GM06990 (cell line): ENCODE data around the gene BRAP.
"Not testable (repeated sequence)": the region's sequence is repeated elsewhere in the genome, so short reads cannot be mapped to it uniquely, and the experiment has no call there.

Source experiments
- DNase-seq: peaks from one replicate; pipeline ENCODE4 v3.0.0-alpha.2; 2011; ENCODE audit not compliant: insufficient read length; ENCODE audit errors: extremely low read depth
- H3K27me3 ChIP-seq: replicated peaks from 2 replicates; pipeline ENCODE4 v1.6.0; 2011; ENCODE audit warnings: low read length; ENCODE audit not compliant: control insufficient read depth, insufficient read depth
- H3K36me3 ChIP-seq: 2 replicates; pipeline ENCODE4 v1.5.1; 2011; ENCODE audit warnings: low read length; ENCODE audit not compliant: control insufficient read depth, insufficient read depth
- H3K4me3 ChIP-seq: replicated peaks from 2 replicates; pipeline ENCODE4 v1.5.1; 2011; ENCODE audit warnings: low read depth, mild to moderate bottlenecking, control low read depth, low read length
- TF ChIP-seq, protein P1 (sequence below): IDR thresholded peaks from 2 replicates; pipeline ENCODE4 v1.5.1; 2011; ENCODE audit warnings: low read length, control low read depth, mild to moderate bottlenecking, inconsistent platforms; ENCODE audit not compliant: insufficient read depth, poor library complexity, severe bottlenecking

Gene BRAP

GRCh38 chr12:111685811-111686573 is at the start of gene BRAP, which contains the start of gene ACAD10:
BRAP (minus strand) TSS chr12:111685956; CDS start chr12:111685792, 164 bp downstream.
ACAD10 (plus strand) TSS chr12:111686053; CDS start chr12:111692710, 6,657 bp downstream.
- H3K4me3 ChIP-seq = peak within 1 kb of the TSS; percentile 66
- no peaks in the 10 kb centered on the region for H3K27me3 ChIP-seq
- peak; percentile 99 for DNase-seq
- peaks cover 6% of the 10 kb centered on the region; the same call in 1 of the 2 replicates for H3K36me3 ChIP-seq
- TF ChIP-seq, protein P1, sequence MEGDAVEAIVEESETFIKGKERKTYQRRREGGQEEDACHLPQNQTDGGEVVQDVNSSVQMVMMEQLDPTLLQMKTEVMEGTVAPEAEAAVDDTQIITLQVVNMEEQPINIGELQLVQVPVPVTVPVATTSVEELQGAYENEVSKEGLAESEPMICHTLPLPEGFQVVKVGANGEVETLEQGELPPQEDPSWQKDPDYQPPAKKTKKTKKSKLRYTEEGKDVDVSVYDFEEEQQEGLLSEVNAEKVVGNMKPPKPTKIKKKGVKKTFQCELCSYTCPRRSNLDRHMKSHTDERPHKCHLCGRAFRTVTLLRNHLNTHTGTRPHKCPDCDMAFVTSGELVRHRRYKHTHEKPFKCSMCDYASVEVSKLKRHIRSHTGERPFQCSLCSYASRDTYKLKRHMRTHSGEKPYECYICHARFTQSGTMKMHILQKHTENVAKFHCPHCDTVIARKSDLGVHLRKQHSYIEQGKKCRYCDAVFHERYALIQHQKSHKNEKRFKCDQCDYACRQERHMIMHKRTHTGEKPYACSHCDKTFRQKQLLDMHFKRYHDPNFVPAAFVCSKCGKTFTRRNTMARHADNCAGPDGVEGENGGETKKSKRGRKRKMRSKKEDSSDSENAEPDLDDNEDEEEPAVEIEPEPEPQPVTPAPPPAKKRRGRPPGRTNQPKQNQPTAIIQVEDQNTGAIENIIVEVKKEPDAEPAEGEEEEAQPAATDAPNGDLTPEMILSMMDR = no peak

DNA sequence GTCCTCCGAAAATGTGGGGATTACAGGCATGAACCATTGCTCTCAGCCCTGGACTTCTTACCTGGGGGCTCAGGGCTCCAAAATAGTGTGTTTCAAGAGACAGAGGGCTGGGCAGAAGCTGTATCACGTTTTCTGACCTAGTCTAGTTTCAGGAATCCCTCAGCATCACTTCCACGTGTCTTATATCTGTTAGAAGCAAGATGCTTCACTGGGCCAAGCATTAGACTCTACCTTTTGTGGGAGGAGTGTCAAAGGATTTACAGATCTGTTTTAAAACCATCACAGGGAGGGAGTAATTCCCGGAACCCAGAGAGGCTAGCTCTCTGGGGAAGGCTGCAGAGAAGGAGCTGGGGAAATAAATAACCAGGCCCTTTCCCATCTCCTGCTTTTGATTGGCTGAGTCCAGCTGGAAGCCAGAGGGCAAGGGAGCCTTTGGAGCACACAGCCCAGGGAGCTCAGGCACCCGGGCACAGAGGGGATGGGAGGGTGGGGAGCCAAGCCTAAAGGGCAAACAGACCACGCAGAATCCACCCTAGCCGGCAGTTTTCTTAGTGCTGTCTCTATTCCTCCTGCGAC is 47.7 kb upstream of the BRAP start:
- DNase-seq = no peak
- H3K36me3 ChIP-seq = peaks cover 7% of the 10 kb centered on the region
- H3K27me3 ChIP-seq = no peaks in the 10 kb centered on the region
- TF ChIP-seq, protein P1 = no peak
- H3K4me3 ChIP-seq = no peak overlapping the region

- Histone ChIP-seq H3K27me3 (no peaks in the 10 kb centered on the region), H3K4me3 (no peak overlapping the region), H3K36me3 (peaks cover 9% of the 10 kb centered on the region)
- no peak for DNase-seq
- TF ChIP-seq, protein P1 = no peak
Measured at GRCh38 chr12:111732786-111733185, 47.0 kb upstream of the BRAP start.

GRCh38 chr12:111730420-111730819 is 44.7 kb upstream of the BRAP start:
- TF ChIP-seq, protein P1 = no peak
- Histone ChIP-seq H3K27me3 (no peaks in the 10 kb centered on the region), H3K36me3 (peaks cover 8% of the 10 kb centered on the region), H3K4me3 (no peak overlapping the region)
- DNase-seq = no peak

- TF ChIP-seq, protein P1 = no peak
- no peaks in the 10 kb centered on the region for H3K27me3 ChIP-seq
- peaks cover 8% of the 10 kb centered on the region for H3K36me3 ChIP-seq
- DNase-seq = no peak
- H3K4me3 ChIP-seq = no peak overlapping the region
Measured at GRCh38 chr12:111728795-111729194, 43.0 kb upstream of the BRAP start.

DNA sequence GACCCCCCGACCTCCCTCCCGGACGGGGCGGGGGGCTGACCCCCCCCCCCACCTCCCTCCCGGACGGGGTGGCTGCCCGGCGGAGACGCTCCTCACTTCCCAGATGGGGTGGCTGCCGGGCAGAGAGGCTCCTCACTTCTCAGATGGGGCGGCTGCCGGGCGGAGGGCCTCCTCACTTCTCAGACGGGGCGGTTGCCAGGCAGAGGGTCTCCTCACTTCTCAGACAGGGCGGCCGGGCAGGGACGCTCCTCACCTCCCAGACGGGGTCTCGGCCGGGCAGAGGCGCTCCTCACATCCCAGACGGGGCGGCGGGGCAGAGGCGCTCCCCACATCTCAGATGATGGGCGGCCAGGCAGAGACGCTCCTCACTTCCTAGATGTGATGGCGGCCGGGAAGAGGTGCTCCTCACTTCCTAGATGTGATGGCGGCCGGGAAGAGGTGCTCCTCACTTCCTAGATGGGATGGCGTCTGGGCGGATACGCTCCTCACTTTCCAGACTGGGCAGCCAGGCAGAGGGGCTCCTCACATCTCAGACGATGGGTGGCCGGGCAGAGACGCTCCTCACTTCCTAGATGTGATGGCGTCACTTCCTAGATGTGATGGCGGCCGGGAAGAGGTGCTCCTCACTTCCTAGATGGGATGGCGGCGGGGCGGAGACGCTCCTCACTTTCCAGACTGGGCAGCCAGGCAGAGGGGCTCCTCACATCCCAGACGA is 38.0 kb upstream of the BRAP start:
- DNase-seq, H3K36me3 ChIP-seq, H3K27me3 ChIP-seq, H3K4me3 ChIP-seq: not testable (repeated sequence)
